HG03342 (cell line): ENCODE data around the gene SNRPB2.

ENCODE experiments used
- ATAC-seq: cut with Tn5 transposase; IDR thresholded peaks from one replicate; pipeline ENCODE4 v1.9.1; 2021; ENCODE audit warnings: mild to moderate bottlenecking, moderate library complexity; ENCODE audit not compliant: unreplicated experiment

The SNRPB2 gene

DNA sequence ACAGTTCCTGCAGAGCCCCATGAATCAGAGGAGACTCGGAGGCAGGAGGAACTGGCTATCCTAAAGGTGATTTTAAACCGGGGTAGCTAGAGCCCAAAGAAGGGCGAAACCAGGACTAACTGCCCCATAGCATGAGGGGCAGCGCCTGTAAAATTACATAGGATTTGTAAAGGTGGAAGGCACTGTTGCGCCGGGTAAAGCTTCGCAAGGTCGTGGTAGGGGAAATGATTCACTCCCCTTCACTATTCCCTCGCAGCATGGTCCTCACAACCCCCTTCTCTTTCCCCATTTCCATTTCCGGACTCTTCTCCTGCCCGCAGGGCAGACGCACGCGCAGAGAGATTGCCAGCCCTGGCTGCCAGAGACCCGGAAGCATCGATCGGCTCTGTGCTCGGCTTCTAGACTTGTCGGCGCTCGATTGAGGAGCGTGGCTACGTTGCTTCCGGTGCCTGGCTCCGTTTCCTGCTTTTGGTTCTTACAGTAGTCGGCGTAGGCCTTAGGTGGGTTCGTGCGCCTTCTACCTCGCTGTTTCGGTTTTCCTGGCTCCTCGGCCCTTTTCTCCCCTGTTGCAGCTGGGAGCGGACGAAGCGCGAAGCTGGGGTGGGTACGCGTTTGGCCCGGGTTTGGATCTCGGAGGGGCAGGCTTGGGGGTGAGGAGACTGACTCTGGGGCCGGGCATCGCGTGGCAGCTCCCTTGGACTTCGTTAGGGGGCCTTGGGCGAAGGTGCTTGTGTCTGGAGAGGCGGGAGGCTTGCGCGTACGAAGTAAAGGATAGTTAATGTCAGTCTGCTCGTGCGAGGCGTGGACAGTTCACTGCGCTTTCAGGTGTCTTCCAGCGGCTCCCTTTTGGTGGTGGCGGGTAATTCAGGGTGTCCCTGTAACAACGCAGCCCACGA is at the start of gene SNRPB2:
Gene SNRPB2 (plus strand): TSS at position 462 of the 896 bp plus-strand sequence. CDS start 1,677 bp downstream, outside the sequence.
- peak; percentile 98 for ATAC-seq

DNA sequence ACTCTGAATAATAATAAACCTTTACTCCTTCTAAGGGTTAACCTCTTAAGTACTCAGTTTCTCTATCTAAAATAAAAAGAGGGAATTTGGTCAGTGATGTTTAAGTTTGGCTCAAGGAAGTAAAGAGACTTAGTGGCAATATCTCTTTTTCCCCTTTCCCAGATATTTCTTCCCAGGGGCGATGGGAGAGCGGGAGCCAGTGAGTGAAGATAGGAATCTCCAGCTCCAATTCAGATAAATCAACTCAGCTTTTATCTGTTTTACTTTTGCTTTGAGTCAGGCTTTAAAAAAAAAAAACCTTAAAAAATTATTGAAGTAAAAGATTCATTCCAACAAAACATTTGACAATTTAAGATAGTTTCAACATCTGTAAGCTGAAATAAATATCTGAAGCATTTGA is 45.4 kb upstream of the SNRPB2 start:
- no peak for ATAC-seq

DNA sequence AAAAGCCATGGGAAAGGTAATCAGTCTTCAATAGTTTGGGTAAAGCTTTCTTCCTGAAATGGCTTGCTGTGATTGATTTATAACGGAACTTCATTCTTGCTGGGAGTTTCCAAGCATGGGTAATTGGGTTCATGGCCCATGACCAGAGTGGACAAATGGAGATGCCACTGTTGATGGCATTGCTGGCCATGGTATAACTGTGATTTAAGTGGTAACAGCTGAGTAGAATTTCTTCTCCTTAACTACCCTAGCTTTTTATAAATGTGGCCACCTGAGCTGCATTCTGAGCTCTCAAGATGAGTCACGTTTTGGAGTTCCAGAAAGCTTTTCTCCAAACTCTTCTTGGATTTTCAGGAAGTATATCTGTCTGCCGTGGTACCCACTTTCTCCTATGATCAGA is 39.9 kb upstream of the SNRPB2 start:
- ATAC-seq: no peak

- ATAC-seq: no peak
These were observed 38.4 kb upstream of the SNRPB2 start for GRCh38 chr20:16691381-16691780.

- ATAC-seq: no peak
These were observed 37.8 kb upstream of the SNRPB2 start for GRCh38 chr20:16692009-16692408.

DNA sequence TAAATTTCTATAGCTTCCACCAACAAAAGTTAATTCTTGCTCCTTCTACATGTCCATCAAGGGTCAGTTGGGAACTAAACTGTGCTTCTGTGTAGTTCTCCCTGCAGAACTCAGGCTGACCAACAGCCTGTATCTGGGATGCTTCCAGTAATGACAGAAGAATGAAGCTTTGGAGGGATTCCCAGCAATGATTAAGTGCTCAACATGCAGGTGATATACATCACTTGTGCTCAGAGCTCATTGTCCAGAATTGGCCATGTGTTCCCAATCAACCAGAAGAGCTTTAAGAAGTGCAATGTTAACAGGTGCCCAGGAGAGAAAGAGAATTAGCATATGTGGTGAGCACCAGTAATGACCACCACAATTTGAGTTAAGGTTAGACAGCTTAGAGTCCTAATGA is 37.4 kb upstream of the SNRPB2 start:
- no peak for ATAC-seq

DNA sequence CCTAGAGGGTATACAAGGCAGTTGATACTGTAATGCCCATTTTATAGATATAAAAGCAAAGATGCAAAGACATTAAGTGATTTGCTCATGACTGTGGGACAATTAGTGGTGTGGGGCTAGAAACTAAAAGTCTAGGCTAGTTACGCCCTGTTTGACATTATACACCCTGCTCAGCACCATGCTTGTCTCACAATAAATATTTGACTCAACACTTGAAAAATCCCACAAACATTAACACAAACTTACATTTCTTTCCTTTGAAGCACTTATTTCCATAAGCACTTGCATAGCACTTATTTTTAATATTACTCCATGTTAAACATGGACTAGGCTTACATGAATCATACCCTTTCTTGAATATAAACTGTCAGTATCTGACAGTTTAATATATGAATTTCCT is 36.5 kb upstream of the SNRPB2 start:
- ATAC-seq: no peak

GRCh38 chr20:16694161-16694560 is 35.7 kb upstream of the SNRPB2 start:
- no peak for ATAC-seq

DNA sequence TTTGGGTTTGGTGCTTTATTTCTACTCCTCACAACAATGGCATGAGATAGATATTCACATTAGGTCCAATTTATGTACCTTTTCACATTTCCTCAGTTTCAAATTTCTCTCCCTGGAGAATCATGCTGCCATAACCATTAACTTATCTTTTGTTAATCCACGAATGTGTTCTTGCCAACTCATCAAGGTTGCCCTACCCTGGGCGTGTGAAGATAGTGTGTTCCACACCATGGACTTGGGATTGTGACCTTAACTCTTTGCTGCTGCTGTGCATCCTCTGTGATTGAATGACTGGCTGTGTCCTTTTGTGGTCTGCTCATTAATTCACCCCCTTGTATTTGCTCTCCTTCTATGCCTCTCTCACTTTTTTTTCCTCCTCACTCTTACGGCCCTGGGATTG is 34.2 kb upstream of the SNRPB2 start:
- no peak for ATAC-seq

DNA sequence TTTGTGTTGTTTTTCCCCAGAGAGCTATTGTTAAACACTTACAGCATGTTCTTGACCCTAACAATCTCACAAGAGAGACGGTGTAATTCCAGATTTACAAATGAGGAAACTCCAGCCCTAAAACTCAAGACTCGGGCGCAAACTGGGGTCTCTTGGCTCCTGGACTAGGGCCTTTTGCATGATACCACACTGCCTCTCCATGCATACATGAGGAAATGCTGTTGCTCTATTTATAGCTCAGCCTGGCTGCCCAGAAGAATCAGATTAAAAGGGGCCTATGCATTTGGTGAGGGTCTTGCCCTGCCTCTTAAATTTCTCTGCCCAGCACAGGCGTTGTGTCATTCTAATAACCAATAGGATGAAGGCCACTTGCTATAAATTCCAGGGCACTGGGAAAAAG is 30.5 kb upstream of the SNRPB2 start:
- ATAC-seq: no peak

DNA sequence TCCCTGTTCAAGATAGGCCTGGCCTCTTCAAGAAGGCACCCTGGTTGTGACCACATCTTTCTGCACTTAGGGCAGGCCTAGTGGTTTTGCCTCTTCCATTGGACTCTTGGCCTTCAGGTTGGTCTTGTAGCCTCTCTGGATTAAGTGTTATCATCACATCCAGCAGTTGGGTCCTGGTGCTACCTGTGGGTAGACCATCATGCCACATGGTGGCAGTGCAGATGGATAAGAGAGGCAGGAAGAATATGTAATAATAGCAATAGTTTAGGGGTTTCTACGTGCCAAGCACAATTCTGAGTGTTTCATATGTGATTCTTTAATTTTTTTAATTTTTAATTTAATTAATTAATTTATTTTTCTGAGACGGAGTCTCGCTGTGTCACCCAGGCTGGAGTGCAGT is 28.5 kb upstream of the SNRPB2 start:
- no peak for ATAC-seq

- ATAC-seq: no peak
These were observed 26.3 kb upstream of the SNRPB2 start for GRCh38 chr20:16703570-16703969.

GRCh38 chr20:16707674-16708073 is 22.2 kb upstream of the SNRPB2 start:
- ATAC-seq: peak; percentile 63

DNA sequence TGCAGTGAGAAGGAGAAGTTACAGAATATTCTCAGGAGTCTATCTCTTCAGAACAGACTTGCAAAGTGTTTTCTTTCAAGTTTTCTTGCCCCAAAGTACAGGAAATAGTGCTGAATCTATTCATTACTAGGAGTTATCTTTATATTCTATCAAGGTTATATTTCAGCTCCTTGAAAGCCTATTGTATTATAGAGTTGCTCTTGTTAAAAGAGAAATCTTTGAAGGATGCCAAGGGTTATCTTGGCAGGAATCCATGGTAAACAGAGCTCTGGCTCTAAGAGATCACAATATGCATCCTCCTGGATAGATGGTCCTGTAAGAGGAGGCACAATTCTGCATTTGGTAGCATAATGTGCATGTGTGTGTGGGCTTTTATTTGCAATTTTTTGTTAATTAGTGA is 21.2 kb upstream of the SNRPB2 start:
- no peak for ATAC-seq

DNA sequence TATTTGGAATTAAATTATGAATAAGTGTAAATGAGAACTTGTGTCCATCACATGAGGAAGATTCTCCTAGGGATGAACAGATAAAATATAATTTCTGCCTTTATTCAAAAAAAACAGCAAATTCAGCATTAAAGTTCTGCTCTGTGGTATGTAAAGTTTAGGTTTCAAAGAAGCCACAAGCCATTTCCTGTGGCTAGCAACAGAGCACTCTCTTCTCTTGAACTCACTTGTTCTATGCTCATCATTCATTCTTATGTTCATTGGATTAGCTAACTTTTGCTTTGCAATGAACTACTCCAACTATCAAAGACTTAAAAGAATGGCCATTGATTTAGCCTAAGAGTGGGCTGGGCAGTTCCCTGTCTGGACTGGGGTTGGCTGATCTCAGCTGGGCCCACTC is 20.8 kb upstream of the SNRPB2 start:
- no peak for ATAC-seq

- ATAC-seq: no peak
These were observed 19.0 kb upstream of the SNRPB2 start for GRCh38 chr20:16710781-16711180.

GRCh38 chr20:16711661-16712258 is 18.1 kb upstream of the SNRPB2 start:
- no peak for ATAC-seq

DNA sequence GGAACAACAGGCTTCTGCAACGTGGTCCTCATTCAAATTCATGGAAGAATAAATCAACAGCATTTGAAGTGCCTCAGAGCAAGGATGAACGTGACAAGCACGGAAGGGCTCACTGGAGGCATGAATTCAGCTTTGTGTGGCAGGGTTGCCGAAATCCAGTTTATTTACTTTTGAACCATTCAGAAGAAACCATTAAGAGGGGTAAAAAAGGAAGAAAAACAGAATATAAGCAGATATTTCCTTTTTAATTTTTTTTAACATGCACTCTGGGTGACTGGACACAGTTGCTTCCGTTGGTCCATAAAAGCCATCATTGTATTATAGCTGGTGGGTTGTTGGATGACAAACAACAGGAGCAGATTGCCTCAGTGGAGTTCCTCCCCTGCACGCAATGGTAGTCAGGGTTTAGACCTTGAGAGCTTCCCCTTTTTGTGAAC is 17.3 kb upstream of the SNRPB2 start:
- no peak for ATAC-seq

GRCh38 chr20:16713066-16713465 is 16.8 kb upstream of the SNRPB2 start:
- no peak for ATAC-seq

DNA sequence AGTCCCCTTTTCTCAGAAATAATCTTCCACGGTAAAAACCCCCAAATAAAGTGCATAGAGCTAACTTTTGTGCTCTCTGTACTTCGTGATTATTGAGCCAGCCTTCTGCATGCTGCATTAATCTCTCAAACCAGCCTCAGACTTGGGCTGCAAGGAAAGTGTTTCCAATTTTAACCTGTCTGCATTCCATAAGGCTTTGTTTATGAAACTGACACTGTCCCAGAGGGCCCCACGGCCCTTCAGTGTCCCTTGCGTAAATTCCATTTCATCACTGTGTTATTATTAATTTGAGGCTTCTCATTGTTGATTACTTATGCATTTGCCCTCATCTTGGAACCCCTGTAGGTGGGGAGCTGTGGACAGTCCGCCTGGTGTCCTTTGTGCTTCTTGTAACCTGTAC is 15.6 kb upstream of the SNRPB2 start:
- ATAC-seq: no peak

DNA sequence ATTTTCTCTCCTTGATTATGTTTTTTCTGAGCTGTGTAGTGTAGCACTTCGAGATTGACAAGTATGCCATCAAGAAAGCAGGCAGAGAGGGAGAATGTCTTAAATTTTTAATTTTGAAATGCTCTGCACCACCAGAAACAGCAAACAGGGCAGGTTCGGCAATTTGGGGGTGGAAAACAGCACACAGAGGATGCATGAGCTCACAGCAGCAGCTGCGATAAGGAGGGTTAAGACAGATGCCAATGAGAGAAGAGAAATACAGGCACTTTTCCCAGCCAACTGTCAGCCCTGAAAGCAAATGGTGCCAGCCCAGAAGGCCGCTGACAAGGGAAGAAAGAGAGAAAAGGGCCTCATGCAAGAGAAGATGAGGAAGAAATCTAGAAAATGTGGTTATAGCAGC is 15.1 kb upstream of the SNRPB2 start:
- no peak for ATAC-seq

DNA sequence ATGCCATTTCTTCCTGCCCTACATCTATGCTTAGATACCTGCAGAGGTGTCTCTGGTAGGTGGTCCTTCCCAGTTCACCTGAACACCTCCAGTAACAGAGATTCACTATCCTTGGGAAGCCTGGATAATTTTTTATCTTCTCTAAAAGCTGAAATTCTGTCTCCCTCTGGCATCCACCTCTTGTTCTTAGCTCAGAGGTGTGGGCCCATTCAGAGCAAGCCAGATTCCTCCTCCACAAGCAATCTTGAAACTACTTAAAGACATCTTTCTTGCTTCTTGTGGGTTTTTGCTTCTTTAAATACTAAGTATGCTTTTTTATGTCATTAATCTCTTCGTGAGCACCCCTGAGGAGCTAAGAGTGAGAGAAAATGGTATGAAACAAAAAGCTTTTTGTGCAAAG is 10.4 kb upstream of the SNRPB2 start:
- no peak for ATAC-seq
